GM23338 (cell line): ENCODE results near the gene SCN11A. TPM values are rescaled to one million over a fixed set of nuclear protein-coding genes. Genes with fewer than 3 reads are reported as not detected.

Experiments used
- ATAC-seq: fragments of 200-7000 bp; cut with Tn5 transposase; 3 replicates; pipeline ENCODE4 v1.9.1; 2020
- DNase-seq: peaks from one replicate; pipeline ENCODE4 v3.0.0-alpha.2; 2015; ENCODE audit warnings: low spot score
- H2AFZ ChIP-seq: fragments of 200-600 bp; sonication (generic); 2 replicates; pipeline ENCODE4 v1.8.0; 2016; ENCODE audit warnings: antibody characterized with exemption, mild to moderate bottlenecking, moderate library complexity
- H3F3A ChIP-seq: fragments of 200-600 bp; sonication (generic); replicated peaks from 2 replicates; pipeline ENCODE4 v1.8.0; 2017; ENCODE audit warnings: antibody characterized with exemption, mixed run types, low read depth
- H3K27ac ChIP-seq: fragments of 200-600 bp; sonication (generic); 2 replicates; pipeline ENCODE4 v1.6.1; 2016; ENCODE audit warnings: low read depth
- H3K27me3 ChIP-seq: fragments of 200-600 bp; sonication (generic); 2 replicates; pipeline ENCODE4 v1.8.0; 2016; ENCODE audit warnings: mild to moderate bottlenecking, mixed run types, moderate library complexity; ENCODE audit not compliant: insufficient read depth
- H3K36me3 ChIP-seq: fragments of 200-600 bp; sonication (generic); 2 replicates; pipeline ENCODE4 v1.8.0; 2016; ENCODE audit warnings: mild to moderate bottlenecking; ENCODE audit not compliant: insufficient read depth
- H3K4me1 ChIP-seq: fragments of 200-600 bp; sonication (generic); 2 replicates; pipeline ENCODE4 v1.8.0; 2016; ENCODE audit warnings: mild to moderate bottlenecking, moderate library complexity; ENCODE audit not compliant: insufficient read depth
- H3K4me2 ChIP-seq: fragments of 200-600 bp; sonication (generic); 2 replicates; pipeline ENCODE4 v1.7.1; 2017; ENCODE audit warnings: mixed run types
- H3K4me3 ChIP-seq: fragments of 200-600 bp; sonication (generic); 2 replicates; pipeline ENCODE4 v1.6.1; 2016; ENCODE audit warnings: mixed run types
- H3K79me2 ChIP-seq: fragments of 200-600 bp; sonication (generic); replicated peaks from 2 replicates; pipeline ENCODE4 v1.8.0; 2017; ENCODE audit warnings: mild to moderate bottlenecking; ENCODE audit not compliant: insufficient read depth
- H3K9me2 ChIP-seq: fragments of 200-600 bp; sonication (generic); 2 replicates; pipeline ENCODE4 v1.8.0; 2017; ENCODE audit not compliant: insufficient read depth
- H4K20me1 ChIP-seq: fragments of 200-600 bp; sonication (generic); replicated peaks from 2 replicates; pipeline ENCODE4 v1.8.0; 2017; ENCODE audit warnings: mild to moderate bottlenecking; ENCODE audit not compliant: insufficient read depth
- H3K27ac Mint-ChIP-seq: 2 replicates; pipeline ENCODE4 v1.8.0; 2020; ENCODE audit warnings: inconsistent platforms, mild to moderate bottlenecking, moderate library complexity, mixed read lengths
- H3K27me3 Mint-ChIP-seq: 3 replicates; pipeline ENCODE4 v1.8.0; 2022; ENCODE audit warnings: low read depth, mild to moderate bottlenecking, moderate library complexity, mixed read lengths, inconsistent platforms; ENCODE audit not compliant: insufficient read depth, poor library complexity
- H3K36me3 Mint-ChIP-seq: 3 replicates; pipeline ENCODE4 v1.8.0; 2021; ENCODE audit warnings: low read depth, mild to moderate bottlenecking, inconsistent platforms, moderate library complexity, mixed read lengths
- H3K4me1 Mint-ChIP-seq: 3 replicates; pipeline ENCODE4 v1.8.0; 2020; ENCODE audit warnings: mild to moderate bottlenecking, inconsistent platforms, mixed read lengths
- H3K4me3 Mint-ChIP-seq: 3 replicates; pipeline ENCODE4 v1.8.0; 2021; ENCODE audit warnings: moderate library complexity, mild to moderate bottlenecking, inconsistent platforms, mixed read lengths
- H3K9me3 Mint-ChIP-seq: 3 replicates; pipeline ENCODE4 v1.8.0; 2020; ENCODE audit warnings: moderate library complexity, mild to moderate bottlenecking, inconsistent platforms, mixed read lengths
- CREB1 ChIP-seq: fragments of 250-450 bp; sonication (Bioruptor Pico); IDR thresholded peaks from 2 replicates; pipeline ENCODE4 v1.5.0; 2020; ENCODE audit warnings: low read depth, mild to moderate bottlenecking, moderate library complexity
- CTCF ChIP-seq, 2 experiments: fragments of 200-600 bp in 1 of 2; sonication (generic) in 1 of 2; conservative IDR thresholded peaks; 2 replicates each; pipeline versions ENCODE4 v1.5.1 to v1.6.1; 2016 to 2017; ENCODE audit warnings: antibody characterized with exemption in 2 of 2, low read depth in 2 of 2, mild to moderate bottlenecking in 2 of 2, moderate library complexity in 1 of 2
- ETS1 ChIP-seq: IDR thresholded peaks from 2 replicates; pipeline ENCODE4 v1.6.1; 2016; ENCODE audit warnings: antibody characterized with exemption
- EZH2 ChIP-seq: fragments of 200-600 bp; sonication (generic); IDR thresholded peaks from one replicate; pipeline ENCODE4 v1.8.0; 2017; ENCODE audit warnings: antibody characterized with exemption, mild to moderate bottlenecking, low read depth; ENCODE audit not compliant: unreplicated experiment
- EZH2phosphoT487 ChIP-seq: fragments of 200-600 bp; sonication (generic); IDR thresholded peaks from one replicate; pipeline ENCODE4 v1.8.1; 2018; ENCODE audit warnings: antibody characterized with exemption; ENCODE audit not compliant: unreplicated experiment
- JUNB ChIP-seq: IDR thresholded peaks from one replicate; pipeline ENCODE4 v1.6.1; 2016; ENCODE audit warnings: antibody characterized with exemption; ENCODE audit not compliant: unreplicated experiment
- NANOG ChIP-seq: IDR thresholded peaks from 2 replicates; pipeline ENCODE4 v1.6.1; 2016; ENCODE audit warnings: antibody characterized with exemption, borderline replicate concordance
- POLR2AphosphoS5 ChIP-seq: IDR thresholded peaks from 2 replicates; pipeline ENCODE4 v1.6.1; 2016; ENCODE audit warnings: antibody characterized with exemption, low read depth
- REST ChIP-seq: IDR thresholded peaks from one replicate; pipeline ENCODE4 v1.6.1; 2018; ENCODE audit warnings: antibody characterized with exemption; ENCODE audit not compliant: unreplicated experiment
- STAT1 ChIP-seq: IDR thresholded peaks from one replicate; pipeline ENCODE4 v1.6.1; 2016; ENCODE audit warnings: antibody characterized with exemption; ENCODE audit not compliant: unreplicated experiment
- ZNF114 ChIP-seq: fragments of 250-450 bp; sonication (Bioruptor Pico); IDR thresholded peaks from 2 replicates; pipeline ENCODE4 v1.5.0; 2020; ENCODE audit warnings: mild to moderate bottlenecking, moderate library complexity
- ZNF331 ChIP-seq: fragments of 250-450 bp; sonication (Bioruptor Pico); IDR thresholded peaks from 2 replicates; pipeline ENCODE4 v1.5.0; 2020; ENCODE audit warnings: low read depth, mild to moderate bottlenecking, moderate library complexity
- ZNF462 ChIP-seq: fragments of 250-450 bp; sonication (Bioruptor Pico); IDR thresholded peaks from 2 replicates; pipeline ENCODE4 v1.5.0; 2020; ENCODE audit warnings: mild to moderate bottlenecking, moderate library complexity
- polyA plus RNA-seq: library from polyadenylated mRNA; unstranded; fragments of >200 nt; fragmentation: Nextera tagmentation; extraction: Ambion mirVana; gene quantifications from 2 replicates; pipeline ENCODE4 v1.2.1, GENCODE V29; 2016
- total RNA-seq: library from RNA; depleted of rRNA; stranded (reverse); fragments of >200 nt; shearing (Covaris generic); gene quantifications from 2 replicates; pipeline ENCODE4 v1.2.3, GENCODE V29; 2014

SCN11A gene
- total and polyA plus RNA-seq, 2 experiments from 2014 or later: 0.05 to 0.14 TPM

GRCh38 chr3:39090922-39091321, 39.2 kb upstream of the SCN11A start:
- no peaks in the 10 kb centered on the region for H3K9me2 ChIP-seq
- no peaks in the 10 kb centered on the region for H3K79me2 ChIP-seq
- ATAC-seq: no peak
- H4K20me1 ChIP-seq: no peaks in the 10 kb centered on the region
- no peak overlapping the region for H3K4me2 ChIP-seq
- H3F3A ChIP-seq: no peaks in the 10 kb centered on the region
- H3K27me3 ChIP-seq: no peaks in the 10 kb centered on the region
- Mint-ChIP-seq H3K4me1 (no peaks in the 10 kb centered on the region), H3K36me3 (peaks cover 38% of the 10 kb centered on the region; the same call in 2 of the 3 replicates), H3K27ac (no peak overlapping the region), H3K9me3 (no peaks in the 10 kb centered on the region), H3K27me3 (peaks cover 2% of the 10 kb centered on the region), H3K4me3 (no peak overlapping the region)
- no peak for DNase-seq
- H3K4me3 ChIP-seq: no peak overlapping the region
- no peaks in the 10 kb centered on the region for H3K4me1 ChIP-seq
- peaks cover 40% of the 10 kb centered on the region for H3K36me3 ChIP-seq
- TF ChIP-seq ZNF462 (CRISPR knock-in tag): no peak
- TF ChIP-seq REST: no peak
- no peak for TF ChIP-seq CREB1 (CRISPR knock-in tag)
- TF ChIP-seq EZH2phosphoT487: no peak
- no peak for TF ChIP-seq POLR2AphosphoS5
- no peak for TF ChIP-seq ZNF114 (CRISPR knock-in tag)
- TF ChIP-seq CTCF (conservative IDR thresholded peaks at IDR 0.05; ENCODE audit: low read depth in 2 of 2): no peak
- no peak for TF ChIP-seq NANOG
- TF ChIP-seq ETS1: no peak
- TF ChIP-seq STAT1: no peak
- TF ChIP-seq ZNF331 (CRISPR knock-in tag): no peak
- no peak for TF ChIP-seq JUNB
- TF ChIP-seq EZH2: no peak
- H2AFZ ChIP-seq: no peak overlapping the region
- no peak overlapping the region for H3K27ac ChIP-seq
